HCT116 (cell line): ENCODE results near the gene SEMA4A. TPM values are rescaled to one million over a fixed set of nuclear protein-coding genes. Genes with fewer than 3 reads are reported as not detected.

Experiments used
- ATAC-seq: fragments of 200-7000 bp; cut with Tn5 transposase; 2 replicates; pipeline ENCODE4 v1.9.1; 2020; ENCODE audit warnings: mild to moderate bottlenecking, moderate library complexity
- BruUV-seq: library from RNA; stranded (reverse); fragments of 400-500 nt; replicated peaks from 2 replicates; lab custom pipeline; 2021; lab: Mats Ljungman, UMichigan
- CTCF ChIA-PET: fragments of 300-600 bp; sonication (Branson Sonifier 250); formaldehyde crosslinking; loops from one replicate; lab custom pipeline; 2021; ENCODE audit warnings: antibody characterized with exemption; lab: Charles Lee
- POLR2A ChIA-PET: fragments of 300-600, 350-600 bp; sonication (Branson Sonifier 250); formaldehyde crosslinking; loops from one replicate; lab custom pipeline; 2021; ENCODE audit warnings: antibody characterized with exemption; lab: Charles Lee
- RAD21 ChIA-PET, 2 experiments: fragments of 300-600 bp; sonication (Branson Sonifier 250); formaldehyde crosslinking; loops; one replicate each; lab custom pipeline; 2023; ENCODE audit warnings: low total read pairs in 2 of 2; ENCODE audit not compliant: uncharacterized antibody in 2 of 2, unreplicated experiment in 2 of 2, low non-redundant PET in 1 of 2; lab: Charles Lee
- DNase-seq: peaks from one replicate; pipeline ENCODE4 v3.0.0-alpha.2; 2010; ENCODE audit warnings: low read depth, low spot score
- H2AFZ ChIP-seq: fragments of 200-600 bp; shearing (Covaris generic), sonication (generic); 2 replicates; pipeline ENCODE4 v1.6.1; 2017; ENCODE audit warnings: low read depth, mixed run types, mixed read lengths, antibody characterized with exemption, low read length; ENCODE audit not compliant: poor library complexity, severe bottlenecking
- H3K27ac ChIP-seq: 2 replicates; pipeline ENCODE4 v1.5.1; 2012; ENCODE audit warnings: low read depth, low read length
- H3K27me3 ChIP-seq: fragments of 200-600 bp; sonication (generic); 2 replicates; pipeline ENCODE4 v1.6.1; 2016; ENCODE audit warnings: mixed run types, low read length, mixed read lengths; ENCODE audit not compliant: insufficient read depth
- H3K36me3 ChIP-seq, 2 experiments: fragments of 200-500 bp in 1 of 2; fragments of 200-600 bp in 1 of 2; sonication (Bioruptor generic) in 1 of 2; sonication (generic) in 1 of 2; 2 replicates each; pipeline versions ENCODE4 v1.5.1 to v1.6.1; 2014 to 2016; ENCODE audit warnings: low read length in 2 of 2, inconsistent platforms in 1 of 2, mixed read lengths in 1 of 2, mixed run types in 1 of 2; ENCODE audit not compliant: insufficient read depth in 2 of 2, control insufficient read depth in 1 of 2
- H3K4me1 ChIP-seq, 2 experiments: fragments of 200-600 bp in 1 of 2; sonication (generic) in 1 of 2; 2 replicates each; pipeline versions ENCODE4 v1.5.1 to v1.6.1; 2012 to 2017; ENCODE audit warnings: low read length in 2 of 2, inconsistent platforms in 1 of 2, mild to moderate bottlenecking in 1 of 2, mixed read lengths in 1 of 2, mixed run types in 1 of 2, moderate library complexity in 1 of 2; ENCODE audit not compliant: insufficient read depth in 2 of 2, control insufficient read depth in 1 of 2
- H3K4me2 ChIP-seq: fragments of 200-600 bp; sonication (generic); 2 replicates; pipeline ENCODE4 v1.6.1; 2017; ENCODE audit warnings: mixed run types, low read length, mixed read lengths
- H3K4me3 ChIP-seq, 2 experiments: fragments of 200-600 bp in 1 of 2; sonication (generic) in 1 of 2; replicated peaks in 1 of 2; 2 replicates each; pipeline ENCODE4 v1.5.1; 2011 to 2016; ENCODE audit warnings: low read length in 2 of 2, control low read depth in 1 of 2, low read depth in 1 of 2, mild to moderate bottlenecking in 1 of 2, mixed read lengths in 1 of 2, mixed run types in 1 of 2
- H3K79me2 ChIP-seq: fragments of 200-600 bp; sonication (generic); 2 replicates; pipeline ENCODE4 v1.6.1; 2017; ENCODE audit warnings: mild to moderate bottlenecking, mixed run types, low read length, moderate library complexity, mixed read lengths; ENCODE audit not compliant: insufficient read depth
- H3K9ac ChIP-seq: fragments of 200-600 bp; sonication (generic); 2 replicates; pipeline ENCODE4 v1.6.1; 2016; ENCODE audit warnings: low read length, mixed read lengths
- H3K9me2 ChIP-seq: fragments of 200-600 bp; sonication (generic), shearing (Covaris generic); 2 replicates; pipeline ENCODE4 v1.6.1; 2017; ENCODE audit warnings: mixed run types, mild to moderate bottlenecking, moderate library complexity; ENCODE audit not compliant: insufficient read depth
- H3K9me3 ChIP-seq, 2 experiments: fragments of 200-500 bp in 1 of 2; fragments of 200-600 bp in 1 of 2; sonication (Bioruptor generic) in 1 of 2; sonication (generic) in 1 of 2; 2 replicates each; pipeline ENCODE4 v1.6.1; 2014 to 2017; ENCODE audit warnings: low read length in 2 of 2, mixed read lengths in 2 of 2, inconsistent platforms in 1 of 2, low read depth in 1 of 2, mild to moderate bottlenecking in 1 of 2, mixed run types in 1 of 2, moderate library complexity in 1 of 2; ENCODE audit not compliant: control insufficient read depth in 1 of 2, insufficient read depth in 1 of 2
- H4K20me1 ChIP-seq: fragments of 200-600 bp; sonication (generic), shearing (Covaris generic); 2 replicates; pipeline ENCODE4 v1.6.1; 2017; ENCODE audit warnings: mixed run types, mild to moderate bottlenecking, moderate library complexity; ENCODE audit not compliant: insufficient read depth
- CBX3 ChIP-seq: IDR thresholded peaks from 2 replicates; pipeline ENCODE4 v1.6.1; 2012; ENCODE audit warnings: low read depth
- EGR1 ChIP-seq: IDR thresholded peaks from 2 replicates; pipeline ENCODE4 v1.6.1; 2012; ENCODE audit warnings: low read depth
- FOSL1 ChIP-seq: IDR thresholded peaks from 2 replicates; pipeline ENCODE4 v1.6.1; 2012; ENCODE audit warnings: low read depth
- POLR2A ChIP-seq: IDR thresholded peaks from 2 replicates; pipeline ENCODE4 v1.7.0; 2011; ENCODE audit warnings: borderline replicate concordance; ENCODE audit not compliant: insufficient read depth, insufficient read length; ENCODE audit errors: extremely low read depth
- RAD21 ChIP-seq: IDR thresholded peaks from 2 replicates; pipeline ENCODE4 v1.6.1; 2012; ENCODE audit warnings: low read depth, mild to moderate bottlenecking
- SIN3A ChIP-seq: IDR thresholded peaks from 2 replicates; pipeline ENCODE4 v1.6.1; 2012; ENCODE audit warnings: low read depth
- SP1 ChIP-seq: IDR thresholded peaks from 2 replicates; pipeline ENCODE4 v1.6.1; 2012; ENCODE audit warnings: low read depth
- SRF ChIP-seq: IDR thresholded peaks from 2 replicates; pipeline ENCODE4 v1.6.1; 2012; ENCODE audit warnings: low read depth
- YY1 ChIP-seq: IDR thresholded peaks from 2 replicates; pipeline ENCODE4 v1.6.1; 2011; ENCODE audit warnings: low read length, low read depth, moderate library complexity, mild to moderate bottlenecking; ENCODE audit not compliant: insufficient replicate concordance; ENCODE audit errors: extremely low read depth
- ZNF274 ChIP-seq: fragments of 200-500 bp; sonication (Bioruptor generic); IDR thresholded peaks from 2 replicates; pipeline ENCODE4 v1.6.1; 2014; ENCODE audit warnings: mild to moderate bottlenecking, low read depth, low read length, inconsistent platforms
- intact Hi-C: fragments of 100-400 bp; cut with micrococcal nuclease; formaldehyde crosslinking; loops from 2 replicates; pipeline ENCODE4 v1.10.0; 2022
- total RNA-seq: library from RNA; stranded (reverse); gene quantifications from one replicate; pipeline ENCODE4 v1.2.1, GENCODE V29; 2021; ENCODE audit not compliant: unreplicated experiment
- TF ChIP-seq, protein P1 (sequence below): IDR thresholded peaks from 2 replicates; pipeline ENCODE4 v1.6.1; 2012

SEMA4A gene
- total RNA-seq, 1 experiment from 2014 or later = 0.39 TPM

DNA sequence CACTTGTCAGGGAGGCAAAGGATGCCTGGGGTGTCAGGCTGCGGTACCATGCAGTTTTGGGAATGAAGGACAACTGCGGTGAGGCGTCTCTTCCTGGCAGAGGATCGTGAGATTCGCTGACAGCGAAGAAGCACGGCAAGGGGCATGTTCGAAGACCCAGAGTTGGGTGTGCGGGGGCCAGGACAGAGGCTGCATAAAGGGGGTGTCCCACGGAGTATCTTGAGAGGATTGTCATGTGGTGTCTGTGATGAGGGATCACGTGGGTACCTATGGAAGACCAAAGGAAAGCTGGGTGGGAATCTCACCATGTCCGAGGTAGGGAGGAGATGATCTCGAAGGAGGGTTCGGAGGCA, 40.9 kb downstream of the SEMA4A start:
- Histone ChIP-seq H3K4me1 (peaks cover 8 to 20% of the 10 kb centered on the region in 2 experiments), H3K36me3 (0 out of 4 replicates have a peak, but pooled peaks cover 0 to under 1% of the 10 kb centered on the region in 2 experiments), H3K4me3 (peak overlapping the region; percentile 84 to 91), H3K27me3 (no peaks in the 10 kb centered on the region), H3K9me2 (no peaks in the 10 kb centered on the region), H2AFZ (no peak overlapping the region), H3K9me3 (no peaks in the 10 kb centered on the region), H3K79me2 (peaks cover 45% of the 10 kb centered on the region), H3K9ac (peak overlapping the region; percentile 67), H3K4me2 (peak overlapping the region; percentile 90), H3K27ac (peak overlapping the region; percentile 34), H4K20me1 (no peaks in the 10 kb centered on the region)
- DNase-seq (no peak), ATAC-seq (peak; percentile 14)
- intact Hi-C loops = no loop called here
- ChIA-PET POLR2A (interaction anchor here (1.0 to 2.8 kb wide), 3 partner anchors 19 to 30 kb away, joined by 3 to 22 read pairs (median 4); partner anchors contain the start of gene PMF1), RAD21 (no interaction called here), CTCF (interaction anchor here (1.0 to 1.7 kb wide), 4 partner anchors 19 to 252 kb away, joined by 3 to 4 read pairs (median 3); partner anchors contain the start of gene PMF1)
- TF ChIP-seq SIN3A (no peak), EGR1 (no peak)
- TSS peak; percentile 83 for BruUV-seq

DNA sequence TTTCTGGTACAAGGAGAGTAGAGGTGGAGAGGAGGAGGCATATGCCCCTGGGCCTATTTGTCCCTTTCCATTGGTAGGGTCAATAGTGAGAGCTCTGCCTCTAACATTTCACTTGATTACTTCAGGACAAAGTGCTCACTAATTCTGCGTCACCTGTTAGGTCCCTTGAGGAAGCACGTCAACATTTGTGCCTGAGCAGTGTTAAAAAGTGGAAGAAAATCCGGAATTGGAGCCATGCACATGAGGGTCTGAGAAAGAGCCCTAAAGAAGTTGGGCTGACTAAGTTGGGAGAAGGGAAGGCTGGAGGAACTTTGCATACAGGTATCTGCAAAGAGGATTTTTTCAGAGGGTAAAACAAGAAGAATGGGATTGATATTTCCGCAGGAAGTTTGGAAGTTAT, 42.5 kb downstream of the SEMA4A start:
- H3K27me3 ChIP-seq = no peaks in the 10 kb centered on the region
- intact Hi-C loops = no loop called here
- no TSS peak for BruUV-seq
- H3K4me3 ChIP-seq = no peak overlapping the region
- no peak overlapping the region for H3K27ac ChIP-seq
- ChIA-PET CTCF (no interaction called here), POLR2A (interaction anchor here (6.3 kb wide), 1 partner anchor 17 kb away, joined by 21 read pairs; the partner anchor contains the start of gene PMF1), RAD21 (no interaction called here)
- peaks cover 46% of the 10 kb centered on the region for H3K79me2 ChIP-seq
- no peaks in the 10 kb centered on the region for H4K20me1 ChIP-seq
- no peaks in the 10 kb centered on the region for H3K9me3 ChIP-seq
- H3K4me2 ChIP-seq = no peak overlapping the region
- 0 out of 4 replicates have a peak, but pooled peaks cover 0 to 8% of the 10 kb centered on the region in 2 experiments for H3K36me3 ChIP-seq
- no peak overlapping the region for H3K9ac ChIP-seq
- DNase-seq (no peak), ATAC-seq (no peak)
- TF ChIP-seq FOSL1 (no peak), SP1 (no peak), ZNF274 (no peak), POLR2A (no peak), SRF (no peak), EGR1 (no peak), YY1 (no peak), CBX3 (no peak), RAD21 (no peak), SIN3A (no peak)
- TF ChIP-seq, protein P1, sequence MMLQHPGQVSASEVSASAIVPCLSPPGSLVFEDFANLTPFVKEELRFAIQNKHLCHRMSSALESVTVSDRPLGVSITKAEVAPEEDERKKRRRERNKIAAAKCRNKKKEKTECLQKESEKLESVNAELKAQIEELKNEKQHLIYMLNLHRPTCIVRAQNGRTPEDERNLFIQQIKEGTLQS = no peak
- peaks cover 8 to 20% of the 10 kb centered on the region in 2 experiments for H3K4me1 ChIP-seq
- no peaks in the 10 kb centered on the region for H3K9me2 ChIP-seq
- H2AFZ ChIP-seq = no peak overlapping the region
